Measurements from ENCODE around the gene DNAJC24.
"Not testable (repeated sequence)": the region's sequence is repeated elsewhere in the genome, so short reads cannot be mapped to it uniquely, and the experiment has no call there.

DNAJC24 gene, protein sequence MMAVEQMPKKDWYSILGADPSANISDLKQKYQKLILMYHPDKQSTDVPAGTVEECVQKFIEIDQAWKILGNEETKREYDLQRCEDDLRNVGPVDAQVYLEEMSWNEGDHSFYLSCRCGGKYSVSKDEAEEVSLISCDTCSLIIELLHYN

DNA sequence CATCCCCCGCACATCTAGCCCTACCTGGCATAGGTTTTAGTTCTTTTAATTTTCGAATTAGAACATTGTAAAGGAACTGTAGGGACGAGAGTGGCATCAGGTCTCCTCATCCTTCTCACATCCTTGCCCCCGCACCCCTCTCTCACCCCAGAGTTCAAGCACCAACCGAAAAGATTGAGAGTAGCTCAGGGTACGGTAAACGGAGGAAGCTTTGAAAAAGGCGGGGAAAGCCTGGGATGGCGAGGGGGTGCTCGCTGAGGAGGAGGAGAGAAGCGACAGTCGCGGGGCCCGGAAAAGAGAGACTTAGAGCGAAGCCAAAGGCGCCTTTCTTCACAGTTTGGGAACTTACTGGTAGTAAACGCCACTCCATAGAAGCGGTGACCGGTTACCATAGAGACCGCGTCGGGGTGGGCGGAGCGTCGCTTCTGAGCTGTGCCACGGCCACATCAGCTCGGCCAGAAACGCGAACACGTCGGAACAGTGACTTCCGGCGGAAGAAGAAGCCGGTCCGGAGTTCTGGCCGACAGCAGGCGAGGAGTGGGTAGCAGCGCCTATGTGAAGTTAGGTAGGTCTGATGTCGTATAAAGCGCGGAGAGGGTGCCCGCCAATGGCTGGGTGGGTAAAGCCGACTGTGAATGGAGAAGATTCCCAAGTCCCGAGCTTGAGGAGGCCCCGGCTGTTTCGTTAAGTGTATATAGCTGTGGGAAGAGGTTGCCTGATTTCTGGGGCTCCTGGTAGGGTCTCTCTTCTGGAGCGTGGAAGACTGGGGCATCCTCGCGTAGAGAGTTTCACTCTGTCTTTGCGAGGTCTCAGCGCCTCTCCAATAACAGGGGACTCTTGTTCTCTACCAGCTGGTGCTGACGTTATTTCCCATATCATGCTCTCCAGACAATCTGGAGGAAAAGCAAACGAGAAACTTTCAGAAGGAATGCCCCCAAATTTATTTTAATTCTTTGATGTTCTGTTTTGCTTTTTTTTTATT is at the start of gene DNAJC24, which contains the start of gene DCDC1:
TSS of gene DNAJC24 (plus strand) at position 513 of the 982 bp plus-strand sequence. CDS start 889 bp downstream, outside the sequence.
TSS of gene DCDC1 (minus strand) at position 392 of the 982 bp plus-strand sequence. CDS start 41,459 bp downstream, outside the sequence.
- peak; percentile 89 for DNase-seq (ENCODE audit: low read depth)

DNA sequence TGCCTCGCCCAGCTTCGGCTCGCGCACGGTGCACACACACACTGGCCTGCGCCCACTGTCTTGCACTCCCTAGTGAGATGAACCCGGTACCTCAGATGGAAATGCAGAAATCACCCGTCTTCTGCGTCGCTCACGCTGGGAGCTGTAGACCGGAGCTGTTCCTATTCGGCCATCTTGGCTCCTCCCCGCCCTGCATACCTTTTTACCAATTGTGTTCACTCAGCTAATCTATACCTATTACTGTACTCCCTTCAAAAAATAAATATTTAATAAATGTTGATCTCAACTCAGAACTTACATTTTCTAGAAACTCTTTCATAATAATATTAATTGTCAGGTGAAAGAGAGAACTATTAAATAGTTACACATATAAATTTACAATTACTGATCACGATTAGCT is 48.2 kb upstream of the DNAJC24 start:
- DNase-seq (ENCODE audit: low read depth): not testable (repeated sequence)

DNA sequence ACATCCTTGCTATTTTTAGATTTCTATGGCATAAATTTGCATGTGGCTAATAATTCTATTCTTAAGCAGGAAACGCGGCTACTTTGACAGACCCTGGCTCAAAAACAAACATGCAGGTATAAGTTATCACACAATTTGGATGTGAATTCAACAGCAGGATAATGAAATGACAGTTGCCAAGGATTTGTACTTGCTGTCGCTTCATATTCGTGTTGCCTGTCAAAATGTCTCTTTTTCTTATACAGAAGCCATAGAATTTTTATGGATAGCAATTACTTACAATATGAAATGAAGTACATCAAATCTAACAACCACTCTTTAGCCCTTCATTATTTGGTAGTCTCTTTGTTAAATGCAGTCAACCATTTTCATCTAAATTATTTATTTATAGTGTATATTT is 46.5 kb upstream of the DNAJC24 start:
- no peak for DNase-seq (ENCODE audit: low read depth)

DNA sequence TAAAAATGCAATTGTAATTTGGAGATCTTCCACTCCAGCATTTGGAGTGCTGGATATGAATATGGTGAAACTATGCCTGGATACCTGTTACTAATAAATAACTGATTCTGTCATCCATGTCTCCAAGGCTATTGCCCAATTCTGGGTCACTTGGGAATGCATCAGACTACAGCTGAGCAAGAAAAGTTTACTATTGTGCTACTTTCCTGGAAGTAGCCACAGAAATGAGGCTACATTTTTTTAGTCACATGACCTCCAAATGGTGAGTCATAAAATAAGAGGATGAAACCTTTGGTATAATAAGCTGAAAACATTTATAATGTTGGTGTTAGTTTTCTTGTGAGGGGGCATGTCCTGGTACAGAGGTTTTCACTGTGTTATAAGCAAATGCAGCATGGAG is 44.5 kb upstream of the DNAJC24 start:
- no peak for DNase-seq (ENCODE audit: low read depth)

DNA sequence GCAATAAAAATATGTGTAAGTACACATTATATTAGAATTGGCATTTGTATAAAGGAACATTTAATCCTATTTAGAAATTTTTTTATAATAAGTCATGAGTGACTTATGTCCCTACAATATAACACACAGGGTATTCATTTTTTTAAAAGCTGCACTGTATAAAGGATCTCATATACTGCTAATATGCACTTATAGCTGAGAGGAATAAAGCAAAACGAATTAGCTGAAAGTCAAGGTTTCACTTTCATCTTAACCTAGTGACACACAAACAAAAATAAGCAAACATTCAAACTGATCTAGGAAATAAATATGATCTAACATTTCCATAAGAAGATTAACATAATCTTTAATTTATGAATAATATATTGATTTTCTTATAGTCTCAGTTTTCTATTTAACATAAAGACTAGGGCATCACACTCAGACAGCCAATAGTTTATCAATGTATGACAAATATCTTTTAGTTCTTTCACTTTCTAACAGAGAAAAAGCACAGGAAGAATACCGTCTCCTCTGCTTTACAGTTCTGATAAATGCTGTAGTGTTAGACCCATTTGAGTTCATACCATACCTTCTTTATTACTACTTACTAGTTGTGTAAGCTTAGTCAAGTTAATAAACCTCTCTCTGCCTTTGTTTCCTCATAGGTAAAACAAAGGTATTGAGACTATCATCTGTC is 43.1 kb upstream of the DNAJC24 start:
- no peak for DNase-seq (ENCODE audit: low read depth)

DNA sequence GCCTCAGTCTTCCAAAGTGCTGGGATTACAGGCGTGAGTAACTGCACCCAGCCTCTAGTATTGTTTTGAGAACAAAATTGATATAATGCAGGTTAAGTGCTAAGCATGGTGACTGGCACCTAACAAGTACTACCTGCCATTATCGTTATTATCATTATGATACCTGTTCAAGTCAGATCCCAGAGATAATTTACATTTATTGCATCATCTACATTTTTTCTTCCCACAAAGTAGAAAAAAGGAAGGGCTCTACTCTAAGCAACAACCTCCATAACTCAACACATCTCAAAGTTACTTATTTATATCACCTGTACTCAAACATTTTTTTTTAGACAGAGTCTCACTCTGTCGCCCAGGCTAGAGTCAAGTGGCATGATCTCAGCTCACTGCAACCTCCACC is 42.2 kb upstream of the DNAJC24 start:
- DNase-seq (ENCODE audit: low read depth): no peak

DNA sequence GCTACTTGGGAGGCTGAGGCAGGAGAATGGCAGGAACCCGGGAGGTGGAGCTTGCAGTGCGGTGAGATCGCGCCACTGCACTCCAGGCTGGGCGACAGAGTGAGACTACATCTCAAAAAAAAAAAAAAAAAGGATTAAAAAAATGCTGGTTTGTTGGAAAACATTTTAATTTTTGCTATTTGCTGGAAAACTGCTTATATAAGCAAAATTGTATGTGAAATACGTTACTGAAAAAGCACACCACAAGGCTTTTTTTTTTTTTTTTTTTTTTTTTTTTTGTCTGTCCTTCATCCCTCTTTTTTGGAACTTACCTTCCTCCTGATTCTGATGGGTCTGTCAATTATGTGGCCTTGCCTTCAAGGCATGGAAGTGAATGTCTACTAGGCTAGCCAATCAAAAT is 41.0 kb upstream of the DNAJC24 start:
- no peak for DNase-seq (ENCODE audit: low read depth)

DNA sequence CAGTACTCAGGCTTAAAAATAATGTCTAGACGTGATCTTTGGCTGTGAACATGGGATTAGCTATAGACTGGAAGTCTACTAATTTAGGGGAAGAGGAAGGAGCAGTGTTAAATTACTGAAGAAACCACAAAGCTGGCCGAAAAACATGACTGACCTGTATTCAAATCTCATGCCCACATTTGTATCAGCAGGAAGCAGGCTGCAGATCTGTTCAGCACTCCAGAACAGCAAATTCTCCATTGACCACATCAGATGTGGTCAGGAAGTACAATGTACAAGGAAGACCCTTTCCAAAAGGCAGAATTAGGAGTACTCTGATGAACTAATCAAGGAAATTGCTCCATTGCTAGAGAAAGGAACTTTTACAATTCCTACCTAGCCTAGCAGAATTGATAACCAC is 31.9 kb upstream of the DNAJC24 start:
- no peak for DNase-seq (ENCODE audit: low read depth)

DNA sequence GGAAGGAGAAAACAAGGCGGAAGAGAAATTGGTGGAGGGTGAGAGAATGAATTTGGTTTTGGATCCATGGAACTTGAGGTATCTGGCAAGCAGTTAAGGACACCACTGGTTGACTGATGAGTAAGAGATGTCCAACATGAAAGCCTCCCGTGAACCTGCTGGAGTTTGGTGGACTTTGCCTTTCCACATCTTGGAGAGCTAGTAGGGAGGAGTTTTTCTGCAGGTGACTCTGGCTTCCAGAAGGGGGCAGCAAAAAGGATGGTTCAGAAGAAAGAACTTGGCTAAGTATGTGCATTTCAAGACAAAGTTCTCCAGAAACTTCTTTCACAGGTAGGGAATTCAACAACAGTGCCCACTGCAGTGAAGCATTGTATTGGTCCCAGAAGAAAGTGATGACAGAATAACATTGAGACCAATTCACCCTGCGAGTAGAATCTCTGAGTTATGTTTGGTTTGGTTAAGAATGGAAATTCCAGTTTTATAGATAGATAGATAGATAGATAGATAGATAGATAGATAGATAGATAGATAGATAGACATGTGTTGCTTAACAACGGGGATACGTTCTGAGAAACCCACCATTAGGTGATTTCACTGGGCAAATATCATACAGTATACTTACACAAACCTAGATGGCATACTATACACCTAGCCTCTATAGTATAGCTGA is 28.6 kb upstream of the DNAJC24 start:
- no peak for DNase-seq (ENCODE audit: low read depth)

DNA sequence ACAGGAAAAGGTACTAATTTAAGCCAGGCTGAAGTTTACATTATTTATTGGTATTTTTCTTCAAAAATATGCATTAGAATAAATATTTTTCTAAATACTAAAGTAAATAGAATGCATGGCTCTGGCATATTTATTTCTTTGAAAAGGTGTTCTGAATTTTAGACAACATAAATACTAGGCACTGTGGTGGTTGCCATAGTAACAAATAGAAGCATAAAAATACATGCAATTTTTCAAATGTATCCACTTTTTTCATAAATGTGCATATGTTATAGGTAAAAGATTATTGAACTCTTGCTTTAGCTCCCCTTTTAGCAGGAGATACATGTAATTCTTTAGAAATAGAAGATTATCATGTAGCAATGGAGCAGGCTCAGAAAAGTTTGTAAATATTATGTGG is 18.5 kb upstream of the DNAJC24 start:
- DNase-seq (ENCODE audit: low read depth): no peak

DNA sequence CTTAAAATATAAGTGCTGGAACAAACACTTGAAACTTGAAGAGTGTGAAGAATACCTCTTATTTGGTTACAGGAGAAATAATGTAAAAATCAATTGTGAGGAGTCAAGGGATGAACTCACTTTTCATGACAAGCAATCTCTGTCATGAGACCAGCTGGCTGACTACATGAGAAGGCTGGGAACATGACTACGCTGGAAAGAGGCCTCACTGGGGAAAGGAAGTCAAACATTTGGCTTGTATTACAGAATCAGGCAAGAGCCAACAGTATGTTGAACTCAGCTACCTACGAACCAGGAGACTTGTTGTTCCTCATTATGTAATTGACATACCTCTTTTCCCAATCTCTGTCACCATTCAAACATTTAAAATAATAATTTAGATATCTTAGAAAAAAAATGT is 14.5 kb upstream of the DNAJC24 start:
- DNase-seq (ENCODE audit: low read depth): no peak

DNA sequence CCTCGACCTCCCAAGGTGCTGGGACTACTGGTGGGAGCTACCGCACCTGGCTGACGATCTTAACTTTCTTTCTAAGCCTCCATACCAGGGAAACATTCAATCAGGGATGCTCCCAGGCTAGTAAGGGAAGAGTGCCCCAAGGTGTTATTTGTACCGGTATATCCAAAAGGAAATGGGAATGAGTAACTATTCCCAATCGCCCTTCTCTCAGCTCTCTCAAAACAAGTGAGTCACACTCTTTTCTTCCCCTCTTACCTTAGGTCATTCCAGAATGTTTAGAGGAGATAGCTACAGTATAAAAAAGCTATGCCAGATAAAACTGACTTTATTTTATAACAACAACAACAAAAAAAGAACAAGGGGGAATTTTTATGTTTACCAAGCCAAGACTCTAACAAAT is 13.8 kb upstream of the DNAJC24 start:
- no peak for DNase-seq (ENCODE audit: low read depth)

DNA sequence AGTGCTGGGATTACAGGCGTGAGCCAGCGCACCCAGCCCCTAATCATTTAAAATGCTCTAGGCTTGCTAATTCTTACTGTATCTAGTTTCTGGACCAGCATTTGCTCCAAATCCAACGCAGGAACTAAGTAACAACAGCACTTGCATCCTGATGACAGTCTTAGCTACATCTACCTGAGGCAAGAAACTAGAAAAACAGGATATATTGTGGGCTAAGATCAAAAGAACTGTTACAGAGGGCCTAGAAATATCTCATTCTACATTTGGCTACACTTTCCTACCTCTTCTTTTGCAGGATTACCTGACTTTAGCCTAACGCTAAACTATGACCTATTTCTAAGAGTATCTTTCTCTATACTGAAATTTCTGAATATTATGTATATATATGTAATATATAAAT is 7.9 kb upstream of the DNAJC24 start:
- no peak for DNase-seq (ENCODE audit: low read depth)

DNA sequence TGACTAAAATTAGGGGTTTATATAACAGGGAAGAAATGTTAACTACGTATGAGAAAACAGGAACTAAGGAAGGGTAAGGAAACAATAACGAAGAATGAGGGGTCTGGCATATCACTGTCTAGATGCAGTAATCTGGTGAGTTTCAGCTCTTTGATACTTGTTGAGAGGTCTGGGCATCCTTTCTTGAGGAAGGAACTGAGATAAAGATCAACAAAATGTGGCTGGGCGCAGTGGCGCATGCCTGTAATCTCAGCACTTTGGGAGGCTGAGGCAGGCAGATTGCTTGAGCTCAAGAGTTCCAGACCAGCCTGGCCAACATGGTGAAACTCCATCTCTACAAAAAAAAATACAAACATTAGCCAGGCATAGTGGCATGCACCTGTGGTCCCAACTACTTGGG is 2.9 kb upstream of the DNAJC24 start:
- DNase-seq (ENCODE audit: low read depth): no peak

DNA sequence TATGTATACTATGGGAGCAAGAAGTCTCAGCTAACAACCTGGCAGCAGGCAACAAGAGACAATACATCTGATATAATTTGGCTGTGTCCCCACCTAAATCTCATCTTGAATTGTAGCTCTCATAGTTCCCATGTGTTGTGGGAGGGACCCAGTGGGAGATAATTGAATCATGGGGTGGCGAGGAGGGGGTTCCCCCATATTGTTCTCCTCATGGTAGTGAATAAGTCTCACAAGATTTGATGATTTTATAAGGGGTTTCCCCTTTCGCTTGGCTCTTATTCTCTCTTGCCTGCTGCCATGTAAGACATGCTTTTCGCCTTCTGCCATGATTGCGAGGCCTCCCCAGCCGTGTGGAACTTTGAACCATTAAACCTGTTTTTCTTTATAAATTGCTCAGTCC is 6.2 kb downstream of the DNAJC24 start:
- DNase-seq (ENCODE audit: low read depth): no peak

DNA sequence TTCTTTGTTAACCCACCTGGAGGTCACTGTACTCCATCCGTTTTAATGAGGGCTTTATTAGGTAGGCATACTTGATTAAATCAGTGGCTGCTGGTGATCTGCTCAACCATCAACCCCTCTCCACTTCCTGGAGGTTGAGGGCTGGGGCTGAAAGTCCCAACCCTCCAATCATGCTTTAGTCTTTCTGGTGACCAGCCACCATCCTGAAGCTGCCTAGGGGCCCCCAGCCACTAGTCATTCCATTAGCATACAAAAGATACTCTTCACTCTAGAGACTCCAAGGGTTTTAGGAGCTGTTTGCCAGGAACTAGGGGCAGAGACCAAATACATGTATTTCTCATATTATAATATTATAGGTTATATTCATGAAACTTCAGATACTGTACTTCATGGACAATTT is 13.5 kb downstream of the DNAJC24 start:
- DNase-seq (ENCODE audit: low read depth): no peak

DNA sequence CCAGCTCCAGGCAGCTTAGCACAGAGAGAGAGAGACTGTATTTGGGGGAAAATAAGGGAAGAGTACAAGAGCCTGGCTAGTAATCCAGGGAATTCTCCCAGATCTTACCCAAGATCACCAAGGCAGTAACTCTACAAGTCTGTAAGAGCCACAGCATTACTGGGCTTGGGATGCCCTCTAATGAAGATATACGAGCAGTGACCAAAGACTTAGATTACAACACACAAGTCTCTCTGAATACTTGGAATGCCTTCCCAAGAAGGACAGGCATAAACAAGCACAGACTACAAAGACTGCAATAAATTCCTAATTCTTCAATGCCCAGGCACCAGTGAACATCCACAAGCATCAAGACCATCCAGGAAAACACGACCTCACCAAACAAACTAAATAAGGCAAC is 17.7 kb downstream of the DNAJC24 start:
- no peak for DNase-seq (ENCODE audit: low read depth)

DNA sequence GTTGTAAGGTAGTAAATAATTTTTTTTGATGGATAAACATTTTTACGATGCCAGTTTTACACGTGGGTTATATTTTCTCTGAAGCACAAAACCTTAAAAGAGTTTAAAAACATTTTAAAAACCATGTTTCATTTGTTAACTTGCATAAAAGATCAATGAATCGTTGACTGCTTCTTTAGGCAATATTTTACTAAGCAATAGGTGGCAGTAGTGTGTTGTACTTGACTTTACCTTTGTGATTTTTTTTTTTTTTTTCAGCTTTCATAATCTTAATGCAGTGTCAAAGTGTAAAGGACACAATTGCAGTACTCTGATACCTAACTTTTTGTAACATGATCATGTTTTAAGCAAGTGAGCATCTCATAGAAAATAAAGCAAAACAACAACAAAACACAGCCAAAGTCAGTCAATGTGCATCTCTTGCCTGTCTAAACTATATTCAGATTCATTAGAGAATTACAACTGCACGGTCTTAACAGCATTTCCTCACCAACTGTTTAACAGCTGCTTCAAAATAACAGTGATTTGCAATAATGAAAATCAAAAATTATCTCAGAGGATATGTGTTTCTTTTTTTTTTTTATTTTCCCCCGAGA is 27.7 kb downstream of the DNAJC24 start:
- no peak for DNase-seq (ENCODE audit: low read depth)

DNA sequence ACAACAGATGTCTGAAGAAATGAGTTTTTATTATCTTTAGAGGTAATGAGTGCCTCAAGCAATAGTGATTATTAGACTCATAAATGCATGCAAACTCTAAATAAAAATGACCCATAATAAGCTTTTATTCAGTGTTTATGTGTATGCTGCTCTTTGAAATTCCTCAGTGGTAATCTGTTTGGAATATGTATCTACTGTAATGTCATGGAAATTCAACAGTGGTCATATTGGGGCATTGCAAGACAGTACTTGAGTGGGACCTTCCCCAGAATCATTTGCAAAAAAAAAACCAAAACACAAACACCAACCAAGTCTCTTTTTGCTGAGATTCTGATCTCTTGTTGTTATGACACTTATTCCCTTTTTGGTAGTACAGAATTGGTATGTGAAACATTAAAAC is 35.0 kb downstream of the DNAJC24 start:
- no peak for DNase-seq (ENCODE audit: low read depth)

DNA sequence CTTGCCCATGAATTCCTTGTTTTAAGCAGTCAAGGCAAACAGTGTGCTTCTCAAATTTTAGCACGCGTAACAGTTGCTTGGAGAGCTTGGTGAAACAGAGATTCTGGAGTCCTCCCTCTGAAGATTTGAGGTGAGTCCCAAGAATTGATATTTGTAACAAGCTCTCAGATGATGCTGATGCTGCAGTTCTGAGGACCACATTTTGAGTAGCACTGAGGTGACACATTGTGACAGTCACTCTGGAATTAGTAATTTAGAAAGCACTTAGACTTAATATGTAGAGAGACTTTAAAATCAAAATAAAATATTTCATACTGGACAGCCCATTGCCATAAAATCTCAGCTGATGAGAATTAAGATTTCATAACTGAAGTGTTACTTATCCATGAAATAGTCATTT is 38.5 kb downstream of the DNAJC24 start:
- DNase-seq (ENCODE audit: low read depth): no peak

DNA sequence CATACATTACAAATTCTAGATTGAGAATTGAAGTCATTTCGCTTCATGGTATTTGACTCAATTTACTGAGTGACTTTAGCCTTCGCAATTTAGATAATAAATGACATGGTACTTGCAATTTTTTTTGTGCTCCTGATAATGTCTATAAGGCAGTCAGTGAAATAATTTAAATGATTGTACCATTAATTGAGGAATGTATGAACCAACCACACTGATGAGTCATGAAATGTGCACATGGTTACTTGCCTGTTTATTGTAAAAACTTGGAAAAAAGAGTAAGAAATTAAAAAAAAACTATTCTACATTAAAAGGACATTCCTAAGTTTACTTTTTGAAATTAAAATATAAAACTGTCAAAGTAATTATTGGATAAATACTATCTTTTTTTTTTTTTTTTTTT is 43.3 kb downstream of the DNAJC24 start:
- DNase-seq (ENCODE audit: low read depth): no peak

DNA sequence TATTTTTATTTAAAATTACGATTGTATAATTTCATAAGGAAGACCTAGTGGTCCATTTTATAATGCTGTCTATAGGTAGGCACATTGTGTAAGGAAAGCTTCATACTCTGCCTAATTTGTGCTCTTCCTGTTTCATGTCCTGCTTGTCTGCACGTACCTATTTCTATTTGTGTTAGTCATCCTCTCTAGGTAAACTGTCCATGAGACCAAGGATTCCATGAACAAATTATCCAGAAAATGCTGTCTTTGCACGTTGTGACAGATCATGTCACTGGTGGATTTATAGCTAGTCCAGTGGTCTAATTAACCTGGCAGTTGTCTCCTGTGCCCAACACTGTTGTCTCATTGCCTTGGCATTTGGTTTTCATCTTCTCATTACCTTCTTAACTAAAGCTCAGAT is 44.7 kb downstream of the DNAJC24 start:
- DNase-seq (ENCODE audit: low read depth): no peak
